C4-2B (cell line): ENCODE measurements around the gene PMM2.

Experiments used
- H3K27ac ChIP-seq: fragments of 450-650 bp; 2 replicates; pipeline ENCODE4 v1.5.1; 2017
- ZFX ChIP-seq: fragments of 450-650 bp; IDR thresholded peaks from 2 replicates; pipeline ENCODE4 v1.6.1; 2017
- TF ChIP-seq, protein P1 (sequence below): fragments of 450-650 bp; conservative IDR thresholded peaks from 2 replicates; pipeline ENCODE4 v1.5.1; 2017; ENCODE audit warnings: mild to moderate bottlenecking

Gene PMM2

DNA sequence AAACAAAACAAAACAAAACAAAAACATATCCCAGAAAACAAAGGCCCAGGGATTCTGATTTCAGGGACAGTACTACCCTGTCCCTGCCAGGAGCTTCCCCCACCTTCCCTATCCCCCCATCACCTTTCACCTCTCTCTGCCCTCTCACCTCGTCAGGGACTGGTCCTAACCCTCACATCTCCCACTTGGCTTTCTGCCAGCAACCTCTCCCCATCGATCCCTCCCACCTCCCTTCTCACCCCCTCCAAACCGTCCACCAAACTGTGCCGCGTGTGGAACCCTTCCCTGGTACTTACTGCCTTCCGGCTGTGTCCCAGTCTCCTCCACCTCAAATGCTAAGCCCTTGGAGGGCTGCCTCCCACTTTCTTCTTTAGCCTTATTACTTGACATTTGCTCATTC, 36.6 kb upstream of the PMM2 start:
- no peak overlapping the region for H3K27ac ChIP-seq
- TF ChIP-seq, protein P1, sequence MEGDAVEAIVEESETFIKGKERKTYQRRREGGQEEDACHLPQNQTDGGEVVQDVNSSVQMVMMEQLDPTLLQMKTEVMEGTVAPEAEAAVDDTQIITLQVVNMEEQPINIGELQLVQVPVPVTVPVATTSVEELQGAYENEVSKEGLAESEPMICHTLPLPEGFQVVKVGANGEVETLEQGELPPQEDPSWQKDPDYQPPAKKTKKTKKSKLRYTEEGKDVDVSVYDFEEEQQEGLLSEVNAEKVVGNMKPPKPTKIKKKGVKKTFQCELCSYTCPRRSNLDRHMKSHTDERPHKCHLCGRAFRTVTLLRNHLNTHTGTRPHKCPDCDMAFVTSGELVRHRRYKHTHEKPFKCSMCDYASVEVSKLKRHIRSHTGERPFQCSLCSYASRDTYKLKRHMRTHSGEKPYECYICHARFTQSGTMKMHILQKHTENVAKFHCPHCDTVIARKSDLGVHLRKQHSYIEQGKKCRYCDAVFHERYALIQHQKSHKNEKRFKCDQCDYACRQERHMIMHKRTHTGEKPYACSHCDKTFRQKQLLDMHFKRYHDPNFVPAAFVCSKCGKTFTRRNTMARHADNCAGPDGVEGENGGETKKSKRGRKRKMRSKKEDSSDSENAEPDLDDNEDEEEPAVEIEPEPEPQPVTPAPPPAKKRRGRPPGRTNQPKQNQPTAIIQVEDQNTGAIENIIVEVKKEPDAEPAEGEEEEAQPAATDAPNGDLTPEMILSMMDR, result no peak
- no peak for TF ChIP-seq ZFX

- no peak overlapping the region for H3K27ac ChIP-seq
- TF ChIP-seq, protein P1, result no peak
- TF ChIP-seq ZFX, result no peak
Observed at GRCh38 chr16:8762254-8762653, 35.4 kb upstream of the PMM2 start.

DNA sequence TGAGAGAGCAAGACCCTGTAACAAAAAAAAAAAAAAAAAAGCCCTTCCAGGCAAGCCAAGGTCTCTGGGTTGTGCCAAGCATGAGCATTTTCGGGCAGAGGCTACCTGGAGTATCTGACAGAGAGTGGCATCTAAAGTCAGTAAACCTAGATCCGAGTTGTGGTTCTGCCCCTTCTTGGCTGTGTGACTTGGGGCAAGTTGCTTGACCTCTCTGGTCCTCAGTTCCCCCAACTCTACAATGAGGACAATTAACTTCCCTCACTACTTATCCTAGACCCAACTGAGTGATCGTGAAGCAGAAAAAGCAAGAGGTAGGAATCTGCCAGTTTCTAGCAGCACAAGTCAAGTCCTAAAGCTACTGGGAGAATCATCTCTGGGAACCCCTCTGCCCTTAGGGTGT, 34.6 kb upstream of the PMM2 start:
- no peak overlapping the region for H3K27ac ChIP-seq
- TF ChIP-seq ZFX, result no peak
- TF ChIP-seq, protein P1, result no peak

- H3K27ac ChIP-seq, result no peak overlapping the region
- no peak for TF ChIP-seq ZFX
- TF ChIP-seq, protein P1, result no peak
Observed at GRCh38 chr16:8763899-8764298, 33.7 kb upstream of the PMM2 start.

- no peak overlapping the region for H3K27ac ChIP-seq
- no peak for TF ChIP-seq ZFX
- TF ChIP-seq, protein P1, result no peak
Observed at GRCh38 chr16:8764525-8765250, 33.0 kb upstream of the PMM2 start.

DNA sequence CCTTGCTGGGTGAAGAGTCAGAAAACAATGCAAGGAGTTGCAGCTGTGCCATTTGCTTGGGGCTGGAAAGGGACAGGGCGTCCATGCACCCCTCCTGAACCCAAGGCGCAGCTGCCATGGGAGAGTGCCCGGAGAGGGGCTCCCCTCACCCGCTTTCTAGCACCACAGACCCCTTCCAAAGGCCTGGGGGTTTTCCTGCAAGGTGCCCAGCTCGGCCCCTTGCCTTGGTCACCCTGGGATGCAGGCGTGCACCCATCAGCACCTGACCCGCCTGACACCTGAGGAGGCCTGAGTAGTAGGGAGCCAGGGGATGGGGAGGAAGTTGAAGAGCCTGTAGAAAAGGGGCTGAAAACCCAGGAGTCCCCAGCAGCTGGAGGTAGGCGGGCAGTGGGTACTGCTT, 30.5 kb upstream of the PMM2 start:
- H3K27ac ChIP-seq, result no peak overlapping the region
- no peak for TF ChIP-seq ZFX
- TF ChIP-seq, protein P1, result no peak

DNA sequence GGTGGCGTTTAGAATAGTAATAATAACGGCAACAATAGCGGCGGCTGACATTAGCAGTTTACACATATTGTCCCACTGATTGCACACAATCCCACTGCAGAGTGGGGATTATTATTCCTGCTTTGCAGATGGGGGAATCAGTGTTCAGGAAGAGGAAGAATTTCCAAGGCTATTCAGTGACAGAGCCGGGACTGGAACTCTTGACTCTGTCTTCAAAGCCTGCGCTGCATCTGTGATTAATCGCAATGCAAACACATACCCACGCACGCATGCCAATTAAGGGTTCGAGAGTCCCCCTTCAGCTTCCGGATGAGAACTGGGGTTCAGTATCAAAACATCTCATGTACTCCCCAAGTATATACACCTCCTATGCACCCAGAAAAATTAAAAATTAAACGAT, 29.4 kb upstream of the PMM2 start:
- H3K27ac ChIP-seq, result no peak overlapping the region
- TF ChIP-seq, protein P1, result no peak
- no peak for TF ChIP-seq ZFX
